Right hindlimb (tissue), 1 donor: ENCODE data around the gene SLC25A14.

Experiments used
- DNase-seq: peaks from one replicate; pipeline ENCODE4 v3.0.0-alpha.2; 2018

Gene SLC25A14

DNA sequence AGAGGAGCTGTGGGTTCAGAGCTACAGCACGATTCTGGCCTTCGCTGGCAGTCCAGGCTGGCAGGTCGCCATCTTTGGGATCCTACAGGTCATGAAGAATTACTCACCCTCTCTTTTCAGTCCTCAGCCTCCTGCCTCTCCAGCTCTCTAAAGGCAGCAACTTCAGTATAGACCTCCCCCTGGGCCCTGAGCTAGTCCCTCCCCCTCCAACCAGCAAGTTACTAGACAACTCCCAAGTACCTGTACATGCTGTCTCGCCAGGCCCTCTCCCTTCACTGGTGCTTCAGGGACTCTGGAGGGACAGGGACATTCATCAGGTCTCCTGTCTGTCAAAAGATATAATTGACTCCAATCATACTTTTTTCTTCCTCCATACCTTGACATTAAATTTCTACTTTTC is 45.8 kb downstream of the SLC25A14 start, which contains the start of gene GPR119:
Gene GPR119 (minus strand): TSS at position 155 of the 400 bp plus-strand sequence. CDS start 227 bp downstream, outside the sequence.
- DNase-seq = no peak

- DNase-seq = no peak
Observed at GRCh38 chrX:130386408-130386808, 46.7 kb downstream of the SLC25A14 start.

DNA sequence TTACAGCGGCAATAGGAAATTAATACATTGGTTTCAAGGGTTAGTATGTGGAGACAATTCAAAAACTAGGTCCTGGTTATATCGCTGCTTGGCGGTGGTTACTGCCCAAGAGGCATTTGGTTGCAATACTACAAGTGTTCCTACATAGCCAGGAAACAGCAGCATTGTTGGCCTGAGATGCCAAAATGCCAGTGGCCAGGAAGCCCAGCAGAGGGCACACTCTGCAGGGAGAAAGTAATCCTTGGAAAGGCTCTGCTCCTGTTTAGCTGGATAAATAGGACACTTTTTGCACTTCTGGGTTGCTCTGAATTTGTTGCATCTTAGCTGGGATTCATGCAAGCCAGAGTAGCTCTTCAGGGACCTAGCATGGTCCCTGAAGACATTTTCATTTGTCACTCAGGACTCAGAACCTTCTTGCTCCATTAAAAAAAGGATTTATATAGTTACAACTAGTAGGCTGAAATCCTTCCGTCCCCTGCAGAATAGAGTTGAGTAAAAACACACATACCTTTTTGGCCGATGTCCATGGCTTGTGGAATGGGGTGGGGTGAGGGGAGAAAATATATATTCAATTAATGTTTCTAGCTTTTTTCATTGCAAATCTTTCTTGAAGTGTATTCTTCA is 53.8 kb downstream of the SLC25A14 start:
- DNase-seq = peak; percentile 38

DNA sequence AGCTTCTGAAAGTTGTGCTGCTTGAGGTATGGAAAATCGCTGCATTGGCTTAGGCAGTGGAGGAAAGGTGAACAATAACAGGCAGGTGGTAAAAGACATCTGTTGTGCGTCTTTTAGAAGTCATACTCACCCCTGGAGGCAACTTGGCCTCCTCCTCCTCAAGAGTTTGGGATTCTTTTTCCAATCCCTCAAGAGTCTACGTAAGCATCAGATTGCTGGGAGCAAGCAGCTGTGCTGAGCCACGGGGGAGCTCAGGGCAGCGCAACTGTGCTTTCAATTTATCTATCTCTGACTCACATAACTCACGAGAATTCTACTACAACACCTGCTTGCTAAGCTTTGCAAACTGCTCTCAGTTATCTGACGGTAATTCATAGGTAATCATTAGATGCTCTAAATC is 55.6 kb downstream of the SLC25A14 start:
- DNase-seq = no peak

GRCh38 chrX:130401415-130402207 is 61.9 kb downstream of the SLC25A14 start, which contains the start of gene RBMX2:
TSS of gene RBMX2 (plus strand) at chrX:130401987. CDS start at chrX:130402033, 46 bp downstream.
- DNase-seq = peak; percentile 83

- DNase-seq = no peak
Observed at GRCh38 chrX:130402208-130402684, 62.5 kb downstream of the SLC25A14 start.

GRCh38 chrX:130413415-130413814 is 73.7 kb downstream of the SLC25A14 start:
- no peak for DNase-seq

DNA sequence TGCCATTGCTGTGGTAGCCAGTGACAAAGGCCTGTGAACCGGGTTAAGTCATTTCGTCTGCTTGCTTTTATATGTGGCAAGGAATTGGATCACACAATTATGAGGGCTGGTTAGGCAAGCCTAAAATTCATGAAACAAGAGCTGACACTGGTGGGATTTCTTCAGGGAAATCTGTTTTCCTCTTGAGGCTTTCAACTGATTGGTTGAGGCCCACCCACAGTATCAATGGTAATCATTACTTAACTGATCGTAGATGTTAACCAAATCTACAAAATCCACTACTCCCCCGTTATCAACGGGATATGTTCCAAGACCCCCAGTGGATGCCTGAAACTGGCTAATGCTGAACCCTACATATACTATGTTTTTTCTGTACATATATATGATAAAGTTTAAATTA is 75.1 kb downstream of the SLC25A14 start:
- DNase-seq = no peak

GRCh38 chrX:130415201-130415600 is 75.5 kb downstream of the SLC25A14 start:
- DNase-seq = no peak

GRCh38 chrX:130416785-130417184 is 77.1 kb downstream of the SLC25A14 start:
- DNase-seq = no peak

- DNase-seq = no peak
Observed at GRCh38 chrX:130418066-130418465, 78.3 kb downstream of the SLC25A14 start.

DNA sequence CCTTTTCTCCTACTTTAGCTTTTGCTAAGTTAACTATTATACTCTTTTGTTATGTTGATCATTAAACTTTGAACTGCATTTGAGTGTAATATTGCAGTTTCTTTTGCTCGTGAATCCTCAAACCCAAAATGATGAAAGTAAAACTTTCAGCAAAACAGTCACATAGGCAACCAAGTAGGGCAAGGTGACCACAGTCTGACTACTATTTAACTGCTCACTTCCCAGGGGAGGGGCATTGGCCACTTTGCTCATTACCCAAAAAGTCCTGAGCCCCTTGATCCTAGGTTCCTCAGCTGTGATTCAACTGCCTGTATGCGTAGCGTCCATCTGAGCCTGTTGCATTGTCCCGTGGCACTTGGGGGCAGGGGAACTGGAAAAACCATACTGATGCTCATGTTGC is 79.0 kb downstream of the SLC25A14 start:
- no peak for DNase-seq

GRCh38 chrX:130419263-130419662 is 79.5 kb downstream of the SLC25A14 start:
- no peak for DNase-seq
